ENCODE data around the gene RERE.

RERE gene

GRCh38 chr1:8706995-8707396 is 110.4 kb downstream of the RERE start (continued):
- TF ChIP-seq ZNF174 (tag by site-specific recombination; IDR thresholded peaks at IDR 0.05) = no peak
- TF ChIP-seq WT1 (tag by site-specific recombination; IDR thresholded peaks at IDR 0.05) = peak; percentile 89
- peak; percentile 72; the same call in 1 of the 2 replicates for TF ChIP-seq ZNF18 (tag by site-specific recombination; IDR thresholded peaks at IDR 0.05)
- TF ChIP-seq ZFP69B (tag by site-specific recombination; IDR thresholded peaks at IDR 0.05) = peak; percentile 75
- TF ChIP-seq ZNF837 (tag by site-specific recombination; IDR thresholded peaks at IDR 0.05) = no peak
- TF ChIP-seq ZNF558 (tag by site-specific recombination; IDR thresholded peaks at IDR 0.05) = peak; percentile 23; the same call in 1 of the 2 replicates
- no peak for TF ChIP-seq ZNF280D (tag by site-specific recombination; IDR thresholded peaks at IDR 0.05)
- no peak for TF ChIP-seq ZBTB21 (tag by site-specific recombination; IDR thresholded peaks at IDR 0.05)
- TF ChIP-seq TRIM28 (IDR thresholded peaks at IDR 0.05; ENCODE audit: borderline replicate concordance, low read length) = peak; percentile 86; the same call in 1 of the 2 replicates
- TF ChIP-seq ZNF404 (tag by site-specific recombination; IDR thresholded peaks at IDR 0.05) = no peak
- TF ChIP-seq ZNF518A (tag by site-specific recombination; conservative IDR thresholded peaks at IDR 0.05; ENCODE audit: low read depth) = peak; percentile 23; the same call in 1 of the 2 replicates
- TF ChIP-seq ZNF624 (tag by site-specific recombination; IDR thresholded peaks at IDR 0.05) = no peak
- no peak for TF ChIP-seq SALL2 (tag by site-specific recombination; IDR thresholded peaks at IDR 0.05; ENCODE audit: borderline replicate concordance)
- TF ChIP-seq ZFP37 (tag by site-specific recombination; IDR thresholded peaks at IDR 0.05) = no peak
- TF ChIP-seq GLI4 (tag by site-specific recombination; IDR thresholded peaks at IDR 0.05) = no peak
- TF ChIP-seq KLF1 (tag by site-specific recombination; IDR thresholded peaks at IDR 0.05) = no peak
- no peak for TF ChIP-seq ZNF792 (tag by site-specific recombination; IDR thresholded peaks at IDR 0.05)
- TF ChIP-seq ZNF501 (tag by site-specific recombination; IDR thresholded peaks at IDR 0.05) = peak; percentile 59; the same call in 1 of the 2 replicates
- TF ChIP-seq ZNF658 (tag by site-specific recombination; IDR thresholded peaks at IDR 0.05) = no peak
- peak; percentile 75 for TF ChIP-seq ZBTB17 (tag by site-specific recombination; IDR thresholded peaks at IDR 0.05)
- TF ChIP-seq ZNF214 (tag by site-specific recombination; IDR thresholded peaks at IDR 0.05; ENCODE audit: borderline replicate concordance) = no peak
- TF ChIP-seq ZNF768 (tag by site-specific recombination; IDR thresholded peaks at IDR 0.05) = no peak
- no peak for TF ChIP-seq ZNF157 (tag by site-specific recombination; IDR thresholded peaks at IDR 0.05)
- no peak for TF ChIP-seq ZNF776 (tag by site-specific recombination; IDR thresholded peaks at IDR 0.05; ENCODE audit: borderline replicate concordance)
- TF ChIP-seq ZNF629 (tag by site-specific recombination; IDR thresholded peaks at IDR 0.05) = peak; percentile 84
- 0 out of 2 replicates have a peak, but pooled peaks have one; percentile 11 for TF ChIP-seq ZNF660 (tag by site-specific recombination; IDR thresholded peaks at IDR 0.05)
- peak; percentile 96 for TF ChIP-seq ZNF580 (tag by site-specific recombination; IDR thresholded peaks at IDR 0.05)
- TF ChIP-seq ZNF112 (tag by site-specific recombination; IDR thresholded peaks at IDR 0.05) = no peak
- no peak for TF ChIP-seq ZNF274 (IDR thresholded peaks at IDR 0.05; ENCODE audit: low read length)
- no peak for TF ChIP-seq ZNF274 (tag by site-specific recombination; IDR thresholded peaks at IDR 0.05; ENCODE audit: borderline replicate concordance)
- no peak for TF ChIP-seq ZNF791 (tag by site-specific recombination; IDR thresholded peaks at IDR 0.05)
- TF ChIP-seq ZBTB44 (tag by site-specific recombination; IDR thresholded peaks at IDR 0.05) = peak; percentile 96

Measured in HEK293 (cell line).